ENCODE measurements around the gene TSPAN3.

The TSPAN3 gene

DNA sequence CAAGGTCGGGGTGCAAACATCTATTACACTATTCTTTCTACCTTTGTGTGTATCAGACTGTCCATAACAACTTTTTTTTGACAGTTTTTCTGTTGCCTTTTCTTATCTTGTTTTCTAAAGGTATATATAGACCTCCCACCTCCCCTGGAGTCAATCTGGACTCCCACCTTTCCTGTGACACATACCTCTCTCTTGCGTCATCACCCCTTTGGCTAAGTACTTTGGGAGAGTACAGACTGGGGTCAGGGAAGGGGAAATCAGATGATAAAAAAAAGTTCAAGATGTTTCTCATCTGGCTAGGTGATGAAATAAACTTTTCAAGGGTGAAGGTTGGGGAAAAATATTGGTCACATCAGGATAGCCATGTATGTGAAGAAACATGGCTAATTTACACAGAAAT, 17.2 kb downstream of the TSPAN3 start:
- H3K4me3 ChIP-seq (ENCODE audit: low read depth, low read length): no peak overlapping the region
- peak; percentile 55 for DNase-seq (ENCODE audit: low read depth)
- TF ChIP-seq MYC (IDR thresholded peaks at IDR 0.05; ENCODE audit: low read depth, low read length) (no peak), POLR2A (IDR thresholded peaks at IDR 0.05; ENCODE audit: extremely low read depth, insufficient read length) (no peak)
- TF ChIP-seq, protein P1, sequence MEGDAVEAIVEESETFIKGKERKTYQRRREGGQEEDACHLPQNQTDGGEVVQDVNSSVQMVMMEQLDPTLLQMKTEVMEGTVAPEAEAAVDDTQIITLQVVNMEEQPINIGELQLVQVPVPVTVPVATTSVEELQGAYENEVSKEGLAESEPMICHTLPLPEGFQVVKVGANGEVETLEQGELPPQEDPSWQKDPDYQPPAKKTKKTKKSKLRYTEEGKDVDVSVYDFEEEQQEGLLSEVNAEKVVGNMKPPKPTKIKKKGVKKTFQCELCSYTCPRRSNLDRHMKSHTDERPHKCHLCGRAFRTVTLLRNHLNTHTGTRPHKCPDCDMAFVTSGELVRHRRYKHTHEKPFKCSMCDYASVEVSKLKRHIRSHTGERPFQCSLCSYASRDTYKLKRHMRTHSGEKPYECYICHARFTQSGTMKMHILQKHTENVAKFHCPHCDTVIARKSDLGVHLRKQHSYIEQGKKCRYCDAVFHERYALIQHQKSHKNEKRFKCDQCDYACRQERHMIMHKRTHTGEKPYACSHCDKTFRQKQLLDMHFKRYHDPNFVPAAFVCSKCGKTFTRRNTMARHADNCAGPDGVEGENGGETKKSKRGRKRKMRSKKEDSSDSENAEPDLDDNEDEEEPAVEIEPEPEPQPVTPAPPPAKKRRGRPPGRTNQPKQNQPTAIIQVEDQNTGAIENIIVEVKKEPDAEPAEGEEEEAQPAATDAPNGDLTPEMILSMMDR (IDR thresholded peaks at IDR 0.05; ENCODE audit: low read depth, low read length): no peak
- TF ChIP-seq, protein P2, sequence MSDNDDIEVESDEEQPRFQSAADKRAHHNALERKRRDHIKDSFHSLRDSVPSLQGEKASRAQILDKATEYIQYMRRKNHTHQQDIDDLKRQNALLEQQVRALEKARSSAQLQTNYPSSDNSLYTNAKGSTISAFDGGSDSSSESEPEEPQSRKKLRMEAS (IDR thresholded peaks at IDR 0.05; ENCODE audit: low read depth, low read length): no peak

DNA sequence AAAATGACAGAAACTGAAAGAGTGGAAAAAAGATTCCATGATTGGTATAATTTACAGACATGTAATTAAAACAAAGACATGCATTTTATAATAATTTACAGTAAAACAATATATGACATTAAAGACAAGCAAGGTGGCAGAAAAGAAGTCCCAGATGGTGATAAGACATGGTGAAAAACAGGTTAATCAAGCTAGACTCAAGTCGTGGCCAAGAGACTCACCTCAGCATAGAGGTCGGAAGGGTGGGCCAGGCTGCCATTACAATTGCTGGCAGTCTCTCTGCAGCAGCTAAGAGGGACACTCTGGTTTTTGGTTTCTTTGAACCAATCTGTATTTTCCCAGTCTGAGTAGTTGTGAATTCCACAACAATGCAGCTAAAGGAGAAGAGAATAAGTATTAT, 18.4 kb downstream of the TSPAN3 start:
- TF ChIP-seq MYC (IDR thresholded peaks at IDR 0.05; ENCODE audit: low read depth, low read length) (no peak), POLR2A (IDR thresholded peaks at IDR 0.05; ENCODE audit: extremely low read depth, insufficient read length) (no peak)
- TF ChIP-seq, protein P1 (IDR thresholded peaks at IDR 0.05; ENCODE audit: low read depth, low read length): no peak
- TF ChIP-seq, protein P2 (IDR thresholded peaks at IDR 0.05; ENCODE audit: low read depth, low read length): no peak
- H3K4me3 ChIP-seq (ENCODE audit: low read depth, low read length): no peak overlapping the region
- DNase-seq (ENCODE audit: low read depth): no peak

DNA sequence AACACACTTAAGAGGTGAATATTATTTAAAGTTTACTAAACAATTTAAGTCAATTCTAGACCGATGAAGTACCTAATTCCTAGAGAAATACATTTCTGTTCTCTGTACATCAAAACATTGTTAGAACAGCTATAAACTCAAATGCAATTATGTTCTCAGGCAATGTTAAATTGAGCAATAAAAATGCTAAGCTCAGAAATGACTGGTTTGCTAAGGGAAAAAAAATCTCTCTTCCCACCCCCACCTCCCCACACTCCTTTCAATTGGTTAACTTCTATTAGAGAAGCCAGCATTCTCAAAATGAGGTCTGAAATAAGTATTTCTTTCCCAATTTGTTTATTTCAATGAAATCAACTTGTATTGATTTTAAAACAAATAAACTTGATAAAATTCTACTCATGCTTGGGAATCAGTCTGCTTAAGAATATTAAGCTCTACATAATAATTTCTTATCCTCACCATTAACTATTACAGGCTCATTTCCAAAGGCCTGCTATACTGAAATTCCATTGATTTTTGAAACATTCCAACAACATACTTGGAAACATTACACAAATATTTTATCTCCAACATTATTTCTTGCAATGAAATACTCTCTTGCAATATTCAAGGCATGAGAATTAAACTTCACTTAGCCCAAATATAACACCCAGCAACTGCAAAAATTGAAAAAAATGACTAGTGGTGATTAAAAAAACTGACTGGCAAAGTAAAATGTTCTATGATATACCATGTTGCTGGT, 22.6 kb downstream of the TSPAN3 start:
- TF ChIP-seq, protein P1 (IDR thresholded peaks at IDR 0.05; ENCODE audit: low read depth, low read length): no peak
- TF ChIP-seq MYC (IDR thresholded peaks at IDR 0.05; ENCODE audit: low read depth, low read length): no peak
- no peak for TF ChIP-seq POLR2A (IDR thresholded peaks at IDR 0.05; ENCODE audit: extremely low read depth, insufficient read length)
- TF ChIP-seq, protein P2 (IDR thresholded peaks at IDR 0.05; ENCODE audit: low read depth, low read length): no peak
- DNase-seq (ENCODE audit: low read depth): no peak
- H3K4me3 ChIP-seq (ENCODE audit: low read depth, low read length): no peak overlapping the region

DNA sequence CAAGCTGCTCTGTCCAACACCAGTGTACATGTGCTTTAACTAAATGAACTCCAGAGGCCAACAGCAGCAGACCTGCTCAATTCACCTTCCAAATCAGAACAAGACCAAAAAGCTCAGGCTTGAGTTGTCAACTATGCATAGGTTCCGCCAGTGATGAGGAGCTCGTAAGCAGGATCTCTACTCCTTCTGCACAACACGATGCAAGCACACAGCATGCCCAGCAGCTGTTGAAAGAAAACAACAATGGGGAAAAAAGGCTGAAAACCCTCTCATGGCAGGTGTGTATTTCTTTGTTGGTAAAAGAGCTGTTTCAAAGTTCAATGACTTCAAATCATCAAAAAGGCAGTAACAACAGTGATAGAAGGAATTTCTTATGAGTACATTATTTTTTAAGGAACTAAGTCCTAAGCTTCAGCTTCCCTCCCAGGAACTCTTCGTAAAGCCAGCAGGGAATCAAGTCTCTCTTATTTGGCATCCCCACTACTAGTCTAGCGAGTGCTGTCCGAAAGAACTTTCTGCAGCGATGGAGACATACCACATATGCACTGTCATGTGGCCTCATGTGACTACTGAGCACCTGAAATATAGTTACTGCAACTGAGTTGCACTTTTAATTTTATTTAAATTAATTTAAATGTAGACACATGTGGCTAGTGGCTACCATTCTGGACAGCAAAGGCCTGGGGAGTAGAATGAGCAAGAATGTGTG, 24.1 kb downstream of the TSPAN3 start:
- H3K4me3 ChIP-seq (ENCODE audit: low read depth, low read length): no peak overlapping the region
- DNase-seq (ENCODE audit: low read depth): no peak
- TF ChIP-seq, protein P2 (IDR thresholded peaks at IDR 0.05; ENCODE audit: low read depth, low read length): no peak
- TF ChIP-seq, protein P1 (IDR thresholded peaks at IDR 0.05; ENCODE audit: low read depth, low read length): no peak
- TF ChIP-seq POLR2A (IDR thresholded peaks at IDR 0.05; ENCODE audit: extremely low read depth, insufficient read length) (no peak), MYC (IDR thresholded peaks at IDR 0.05; ENCODE audit: low read depth, low read length) (no peak)

DNA sequence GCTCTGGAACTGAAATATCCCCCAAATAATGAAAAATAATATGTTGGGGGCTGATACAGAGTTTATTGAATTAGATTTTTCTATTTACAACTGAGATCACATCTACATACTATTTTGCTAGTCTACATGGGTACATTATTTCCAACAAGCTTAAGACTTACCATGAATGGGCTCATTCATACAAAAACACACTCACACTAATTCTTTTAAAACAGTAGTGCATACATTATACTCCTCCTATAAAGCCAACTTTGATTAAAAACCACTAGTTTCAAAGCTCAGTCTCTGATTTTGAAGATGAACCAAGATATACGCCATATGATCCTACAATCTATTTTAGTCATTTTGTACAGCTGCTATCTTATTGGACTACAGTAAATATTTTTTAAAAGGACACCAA, 24.9 kb downstream of the TSPAN3 start:
- DNase-seq (ENCODE audit: low read depth): no peak
- no peak overlapping the region for H3K4me3 ChIP-seq (ENCODE audit: low read depth, low read length)
- TF ChIP-seq POLR2A (IDR thresholded peaks at IDR 0.05; ENCODE audit: extremely low read depth, insufficient read length): no peak
- TF ChIP-seq MYC (IDR thresholded peaks at IDR 0.05; ENCODE audit: low read depth, low read length): no peak
- TF ChIP-seq, protein P1 (IDR thresholded peaks at IDR 0.05; ENCODE audit: low read depth, low read length): no peak
- TF ChIP-seq, protein P2 (IDR thresholded peaks at IDR 0.05; ENCODE audit: low read depth, low read length): no peak
